Measurements from ENCODE around the gene HOXB6.
A peak's percentile ranks its signal among the peaks of the same experiment; 100 is the strongest.

The HOXB6 gene

DNA sequence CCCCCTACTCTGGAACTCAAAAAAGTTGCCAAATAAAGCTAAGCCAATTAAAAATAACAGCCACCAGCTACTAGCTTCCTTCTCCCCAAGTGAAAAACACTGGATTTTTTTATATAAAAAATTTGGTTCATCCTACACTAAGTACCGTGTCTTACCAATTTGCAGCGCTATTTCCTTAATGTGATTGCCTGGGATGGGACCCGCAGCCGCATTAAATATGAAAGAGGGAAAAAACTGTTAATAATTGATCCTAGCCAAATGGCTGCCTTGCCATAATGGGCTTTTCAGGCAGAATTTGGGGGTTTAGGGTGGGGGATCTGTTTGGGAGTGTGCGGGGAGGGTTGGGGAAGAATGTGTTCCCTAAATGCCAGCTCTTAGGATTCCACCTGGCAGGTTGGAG lies 19.3 kb upstream of the HOXB6 start:
- DNase-seq: no peak

DNA sequence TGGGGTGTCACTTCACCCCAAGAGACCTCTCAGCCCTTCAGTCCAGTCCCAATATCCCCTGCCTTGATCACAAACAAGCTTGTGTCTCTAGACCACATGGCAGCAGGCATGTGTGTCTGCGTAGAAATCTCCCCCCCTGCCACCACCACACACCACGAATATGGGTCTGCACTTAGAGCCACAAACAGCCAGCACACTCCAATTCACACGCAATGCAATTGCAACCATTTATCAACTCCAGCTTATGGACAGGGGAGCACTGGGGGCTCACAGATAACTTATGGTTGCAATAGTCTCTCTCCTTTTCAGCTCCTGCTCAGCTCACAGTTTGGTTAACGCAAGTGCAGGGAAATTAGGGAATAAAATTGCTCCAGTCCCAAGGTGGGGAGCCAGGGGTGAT lies 18.8 kb upstream of the HOXB6 start:
- no peak for DNase-seq

DNA sequence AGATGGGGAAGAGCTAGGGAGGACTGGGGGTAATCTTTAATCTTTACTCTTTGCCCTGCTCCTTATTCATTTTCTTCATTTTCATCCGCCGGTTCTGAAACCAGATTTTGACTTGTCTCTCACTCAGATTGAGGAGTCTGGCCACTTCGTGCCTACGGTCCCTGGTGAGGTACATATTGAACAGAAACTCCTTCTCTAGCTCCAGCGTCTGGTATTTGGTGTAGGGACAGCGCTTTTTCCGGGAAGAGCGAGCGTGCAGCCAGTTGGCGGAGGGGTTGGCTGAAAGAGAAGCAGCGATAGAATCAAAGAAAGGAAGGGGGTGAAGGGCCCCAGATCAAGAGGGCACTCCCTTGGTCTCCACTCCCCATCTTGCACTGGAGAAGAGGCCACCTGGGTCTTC lies 18.1 kb upstream of the HOXB6 start:
- DNase-seq: no peak

DNA sequence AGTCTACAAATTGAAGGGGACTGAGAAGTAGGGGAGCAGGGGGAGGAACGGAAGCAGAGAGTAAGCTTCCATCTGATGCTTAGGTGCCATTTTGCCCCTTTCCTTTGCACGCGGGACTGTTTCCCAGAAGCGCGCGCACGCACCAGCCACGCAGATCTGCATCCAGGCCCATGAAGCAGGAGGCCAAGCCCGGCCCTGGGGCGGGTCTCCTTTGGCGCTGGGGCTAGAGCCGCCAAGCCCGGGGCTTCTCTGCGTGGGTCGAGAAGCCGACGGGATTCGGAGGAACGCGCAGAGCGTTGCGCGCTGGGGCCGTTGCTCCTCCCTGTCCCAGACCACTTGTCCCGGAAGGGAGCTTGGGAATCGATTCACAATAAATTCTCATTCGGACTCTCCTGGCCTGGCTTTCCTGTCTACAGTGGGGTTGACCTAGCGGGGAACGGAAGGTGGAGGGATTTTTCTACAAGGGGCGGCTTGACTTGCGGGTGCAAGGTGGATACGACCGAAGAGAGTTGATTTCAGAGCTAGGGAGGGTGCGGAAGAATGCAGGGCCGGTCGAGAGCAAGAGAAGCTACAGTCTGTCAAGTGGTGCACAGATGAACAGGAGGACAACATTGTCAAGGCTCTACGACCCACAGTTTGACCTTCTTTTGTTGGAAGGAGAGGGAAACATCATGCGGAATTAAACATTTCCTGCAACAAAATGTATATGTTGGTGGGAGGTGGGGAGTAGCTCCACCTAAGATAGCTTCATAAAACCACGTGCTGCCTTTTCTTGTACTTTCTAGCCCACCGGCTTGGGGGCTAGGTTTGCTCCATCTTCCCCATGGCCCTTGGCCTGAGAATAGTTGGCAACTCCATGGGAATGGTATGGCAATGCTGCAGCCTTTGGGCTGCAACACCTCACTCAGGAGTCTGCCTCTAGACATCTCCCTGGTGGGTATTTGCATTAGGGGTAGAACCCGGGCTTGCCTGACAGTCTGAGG lies 16.9 kb upstream of the HOXB6 start:
- no peak for DNase-seq

DNA sequence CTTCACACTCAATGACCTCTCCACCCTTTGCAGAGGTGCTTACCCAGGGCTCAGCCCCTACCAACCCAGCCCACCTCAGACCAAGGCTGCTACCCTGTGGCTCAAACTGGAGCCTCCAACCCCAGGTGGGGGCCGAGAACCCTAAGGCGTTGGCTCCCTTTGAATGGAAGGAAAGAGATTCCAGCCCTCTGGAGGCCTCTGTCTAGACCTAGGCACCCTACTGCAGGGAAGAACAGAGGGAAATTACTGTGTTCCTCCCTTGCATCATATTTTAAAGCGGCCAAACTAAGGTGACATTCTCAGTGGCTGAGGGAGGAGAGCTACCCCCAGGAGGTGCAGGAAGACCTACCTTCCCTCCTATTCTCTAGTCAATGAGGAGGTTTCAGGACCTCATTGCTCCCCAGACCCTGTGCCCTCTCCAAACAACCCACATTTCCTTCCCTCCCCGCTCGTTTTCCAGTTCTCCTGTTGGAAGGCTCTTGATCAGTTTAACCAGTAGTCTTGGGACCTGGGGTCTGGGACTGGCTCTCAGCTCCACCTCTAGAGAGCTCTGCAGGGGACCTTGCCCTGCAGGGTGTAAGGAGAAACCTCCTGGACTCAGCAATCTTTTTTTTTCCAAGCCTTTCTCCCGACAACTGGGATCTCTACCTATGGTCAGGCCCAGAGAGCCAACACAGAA lies 15.8 kb upstream of the HOXB6 start:
- DNase-seq: no peak

DNA sequence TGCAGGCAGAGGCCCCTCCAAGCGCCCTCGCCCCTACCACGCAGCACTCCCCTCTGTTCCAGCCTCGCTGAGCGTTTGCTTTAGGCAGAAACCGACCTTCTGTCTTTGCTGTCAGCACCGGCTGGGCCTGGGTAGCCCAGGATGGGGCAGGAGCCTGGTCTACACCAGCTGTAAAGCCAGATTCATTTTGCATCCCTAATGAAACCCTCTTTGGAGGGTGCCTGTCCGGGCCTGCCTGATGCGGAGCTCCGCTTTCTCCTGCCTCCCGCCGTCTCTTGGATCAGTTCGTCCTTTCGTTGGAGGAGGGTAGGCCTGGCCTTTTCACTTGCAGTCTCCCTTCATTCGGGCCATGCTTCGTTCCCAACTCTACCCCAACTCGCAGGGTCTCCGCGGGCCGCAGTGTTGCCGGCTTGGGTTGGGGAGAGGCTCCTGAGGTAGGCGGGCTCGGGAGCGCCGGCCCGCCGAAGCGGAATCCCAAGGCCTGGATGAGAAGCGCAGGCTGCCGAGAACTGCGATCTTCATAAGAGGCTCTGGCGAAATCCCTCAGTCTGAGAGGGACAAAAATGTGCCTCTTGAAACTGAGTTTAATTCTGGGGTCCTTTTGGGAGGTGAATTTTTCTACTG lies 15.2 kb upstream of the HOXB6 start:
- no peak for DNase-seq

DNA sequence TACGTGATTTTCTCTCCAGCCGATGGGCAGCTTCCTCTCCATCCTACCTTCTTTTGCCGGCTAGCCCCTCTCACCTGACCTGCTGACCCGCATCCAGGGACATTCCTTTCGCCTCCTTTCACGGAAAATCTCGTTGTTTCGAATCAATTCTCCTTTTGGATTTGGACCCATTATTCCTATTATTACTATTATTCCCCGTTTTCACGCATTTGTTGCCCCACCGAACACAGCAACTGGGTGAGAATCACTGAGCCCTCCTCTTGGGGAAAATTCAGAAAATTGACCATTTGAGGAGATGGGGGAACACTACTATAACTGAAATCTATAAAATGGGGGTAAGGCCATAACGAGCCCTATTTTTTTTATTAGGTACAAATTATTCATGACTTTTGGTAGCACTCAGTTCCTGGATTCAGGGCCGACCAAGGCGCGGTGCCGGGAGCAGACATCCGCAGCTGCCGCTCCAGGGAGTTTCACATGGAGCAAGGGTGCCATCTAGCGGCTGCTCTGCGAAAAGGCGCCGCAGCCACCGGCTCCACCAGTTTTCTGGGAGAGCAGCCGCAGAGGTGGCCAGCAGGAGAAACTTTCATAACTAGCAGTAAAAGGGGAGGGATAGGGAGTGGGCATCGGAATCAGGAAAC lies 13.6 kb upstream of the HOXB6 start:
- peak in 49 of 51 donors; percentile 10 to 87 (median 65) for DNase-seq

DNA sequence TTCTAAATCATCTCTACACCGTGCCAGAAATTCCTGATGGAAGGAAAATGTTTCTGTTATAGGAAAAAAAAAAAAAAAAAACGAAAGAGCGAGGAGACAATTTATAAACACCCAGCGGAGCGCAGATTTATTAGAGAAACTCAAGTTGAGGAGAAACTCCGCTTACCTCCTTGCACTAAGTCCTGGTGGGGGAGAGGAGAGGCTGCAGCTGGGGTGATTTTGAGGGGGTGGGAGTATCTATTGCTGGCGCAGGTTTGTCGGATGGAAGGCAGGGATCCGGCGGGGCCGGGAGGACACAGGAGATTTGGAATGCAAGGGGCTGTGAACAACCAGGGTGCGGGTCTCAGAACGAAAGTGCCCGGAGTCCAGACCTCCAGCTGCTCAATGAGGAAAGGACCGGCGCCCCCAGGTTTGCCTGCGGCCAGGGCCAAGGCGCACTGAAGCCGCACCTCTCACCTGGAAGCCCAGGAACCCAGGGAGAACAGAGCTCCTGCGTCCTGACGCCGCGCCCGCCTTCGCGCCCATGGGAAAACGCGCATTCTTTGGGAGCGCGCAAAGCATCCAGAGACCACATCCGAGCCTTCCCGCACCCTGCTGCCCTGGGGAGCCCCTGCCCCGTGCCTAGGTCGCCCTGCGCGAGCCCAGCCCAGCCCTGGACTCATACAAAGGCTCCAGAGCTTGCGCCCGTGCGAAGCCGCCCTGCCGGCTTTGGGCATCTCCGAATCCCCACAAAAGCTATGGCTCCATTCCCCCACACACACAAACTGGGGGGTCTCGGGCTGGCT lies 12.9 kb upstream of the HOXB6 start:
- no peak for DNase-seq

DNA sequence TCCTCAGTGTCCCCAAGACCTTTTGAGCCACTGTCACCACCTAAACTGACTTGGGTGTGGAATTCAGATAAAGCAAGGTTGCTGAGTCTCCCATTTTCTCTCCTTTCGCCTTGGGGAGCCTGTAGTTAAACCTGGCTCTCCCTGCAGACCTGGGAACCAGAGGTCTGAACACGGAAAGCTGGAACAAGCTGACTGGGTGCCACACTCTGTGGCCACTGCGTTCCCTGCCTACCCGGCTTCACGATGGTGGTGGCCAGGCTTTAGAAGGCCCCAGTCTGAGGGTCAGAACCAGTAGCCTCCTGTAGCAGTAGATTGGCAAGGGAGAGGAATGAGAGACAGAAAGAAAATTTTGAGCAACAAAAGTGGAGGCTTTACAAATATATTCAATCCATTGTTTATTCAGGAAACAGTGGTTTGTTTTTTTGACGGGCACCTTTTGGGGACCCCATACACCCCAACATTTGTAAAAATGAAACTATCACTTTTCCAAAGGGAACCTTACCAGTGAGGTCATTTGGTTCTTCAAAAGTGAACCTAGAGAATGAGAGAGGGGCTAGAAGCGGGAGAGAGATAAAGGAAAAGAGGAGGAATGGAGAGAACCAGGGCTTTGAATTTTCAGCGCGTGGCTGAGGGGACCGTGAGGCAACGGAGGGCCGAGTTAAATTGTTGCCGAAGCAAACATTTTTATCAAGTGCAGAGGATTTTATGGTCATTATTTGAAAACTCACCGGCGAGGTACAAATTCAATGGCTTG lies 12.1 kb upstream of the HOXB6 start:
- DNase-seq: no peak

DNA sequence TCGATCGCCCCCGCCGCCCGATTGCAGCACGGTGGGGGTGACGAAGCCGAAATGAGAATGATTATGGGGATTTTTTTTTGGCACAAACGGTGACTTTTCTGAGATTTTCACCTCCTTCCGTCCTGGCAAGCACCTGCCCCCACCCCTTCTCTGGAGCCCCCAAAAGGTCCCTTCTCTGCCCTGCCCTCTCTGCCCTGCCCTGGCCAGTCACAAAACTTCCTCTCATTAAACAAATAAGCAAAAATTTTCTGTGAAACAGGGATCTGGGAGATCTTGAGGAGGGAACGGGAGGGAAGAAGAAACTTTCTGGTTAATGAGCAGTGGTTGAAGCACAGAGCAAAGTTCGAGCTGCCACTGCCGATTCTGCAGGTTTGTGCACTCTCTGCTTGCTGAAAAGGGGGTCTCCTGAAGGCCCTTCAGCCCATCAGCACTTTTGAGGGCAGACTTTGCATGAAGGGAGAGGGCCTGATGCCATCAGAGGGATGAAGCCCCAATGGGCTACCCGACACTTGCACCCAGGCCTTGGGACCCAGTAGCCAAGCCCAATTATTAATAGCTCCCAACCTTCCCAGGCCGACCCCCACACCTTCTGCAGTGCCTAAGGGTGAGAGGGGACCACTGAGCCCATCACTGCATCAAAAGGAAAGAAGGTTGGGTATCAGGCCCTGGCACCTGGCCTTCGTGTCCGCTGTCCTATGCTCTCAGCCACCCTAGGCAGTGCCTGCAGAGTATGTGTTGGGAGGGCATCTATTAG lies 11.4 kb upstream of the HOXB6 start:
- no peak for DNase-seq

DNA sequence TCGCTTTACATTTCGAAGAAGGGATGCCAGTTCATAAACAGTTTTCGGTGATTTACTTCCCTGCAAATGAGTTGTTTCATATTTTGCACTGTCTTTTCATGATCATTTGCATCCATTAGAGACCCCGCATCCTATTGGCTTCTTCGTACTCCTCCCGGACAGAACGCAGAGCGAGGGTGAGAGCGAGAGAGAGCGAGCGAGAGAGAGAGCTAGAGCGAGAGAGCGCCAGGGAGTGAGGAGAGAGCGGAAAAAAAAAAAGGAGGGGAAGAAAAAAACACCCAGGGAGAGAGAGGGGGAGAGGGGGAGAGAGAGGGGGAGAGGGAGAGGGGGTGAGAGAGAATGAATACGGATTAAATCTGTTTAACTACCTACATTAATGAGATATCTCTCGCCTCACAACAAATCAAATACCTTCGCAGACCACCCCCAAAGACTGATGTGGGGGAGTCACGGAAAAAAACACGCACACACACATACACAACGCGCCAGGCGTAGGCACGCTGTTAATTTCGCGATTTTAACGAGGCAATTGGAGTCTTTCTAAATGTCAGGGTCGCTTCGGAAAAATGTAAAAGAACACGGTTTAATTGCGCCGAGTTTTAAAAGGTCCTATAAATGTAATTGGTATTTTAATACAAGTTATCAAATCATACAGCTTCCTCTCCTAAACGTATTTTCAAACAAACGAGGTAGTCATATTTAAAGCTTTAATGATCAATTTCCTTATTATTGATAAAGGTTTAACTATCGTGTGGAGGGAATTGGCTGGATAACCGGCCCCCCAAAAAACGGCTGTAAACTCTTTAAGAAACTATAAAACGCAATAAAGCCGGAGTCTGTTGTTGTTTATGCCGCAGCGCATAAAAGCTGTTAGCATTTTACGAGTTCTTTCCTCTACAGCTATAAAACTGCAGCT lies 10.5 kb upstream of the HOXB6 start, which contains the start of gene HOXB8:
Gene HOXB8 (minus strand): TSS at position 246 of the 916 bp plus-strand sequence. CDS start 588 bp downstream, outside the sequence.
- DNase-seq: no peak

DNA sequence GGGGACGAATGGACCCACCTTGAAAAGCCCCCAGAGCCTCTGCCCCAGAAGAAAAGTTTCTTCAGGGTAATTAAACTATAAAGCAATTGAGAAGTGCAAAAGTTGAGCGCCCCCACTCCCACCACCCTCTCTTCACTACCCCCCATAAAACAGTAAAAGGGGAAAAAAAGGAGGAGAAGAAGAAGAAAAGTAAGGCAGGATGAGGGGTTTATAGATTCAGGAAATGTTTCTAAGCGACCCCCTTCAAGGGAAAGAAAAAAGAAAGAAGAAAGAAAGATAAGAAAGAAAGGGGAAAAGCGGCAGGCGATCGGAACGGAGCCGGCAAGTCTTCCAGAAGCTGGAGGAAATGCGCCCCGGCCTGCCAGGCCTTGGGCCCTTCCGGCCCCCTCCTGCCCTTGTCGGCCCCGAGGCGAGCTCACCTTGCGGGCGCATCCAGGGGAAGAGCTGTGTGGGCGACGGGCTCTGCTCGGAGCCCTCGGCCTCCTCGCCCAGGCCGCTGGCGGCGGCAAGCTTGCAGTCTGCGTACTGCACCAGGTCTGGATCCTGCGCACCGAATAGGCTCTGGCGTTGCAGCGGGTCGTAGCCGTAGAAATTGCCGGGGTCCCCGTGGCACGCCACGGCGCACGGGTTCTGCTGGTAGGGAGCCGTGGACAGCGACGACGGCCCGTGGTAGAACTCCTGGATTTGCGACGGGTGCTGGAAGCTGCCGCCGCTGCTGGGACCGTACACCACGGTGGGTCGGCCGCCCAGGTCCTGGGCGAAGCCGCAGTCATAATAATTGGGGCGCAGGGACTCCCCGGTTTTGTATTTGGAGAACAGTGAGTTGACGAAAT lies 9.3 kb upstream of the HOXB6 start:
- DNase-seq: no peak

DNA sequence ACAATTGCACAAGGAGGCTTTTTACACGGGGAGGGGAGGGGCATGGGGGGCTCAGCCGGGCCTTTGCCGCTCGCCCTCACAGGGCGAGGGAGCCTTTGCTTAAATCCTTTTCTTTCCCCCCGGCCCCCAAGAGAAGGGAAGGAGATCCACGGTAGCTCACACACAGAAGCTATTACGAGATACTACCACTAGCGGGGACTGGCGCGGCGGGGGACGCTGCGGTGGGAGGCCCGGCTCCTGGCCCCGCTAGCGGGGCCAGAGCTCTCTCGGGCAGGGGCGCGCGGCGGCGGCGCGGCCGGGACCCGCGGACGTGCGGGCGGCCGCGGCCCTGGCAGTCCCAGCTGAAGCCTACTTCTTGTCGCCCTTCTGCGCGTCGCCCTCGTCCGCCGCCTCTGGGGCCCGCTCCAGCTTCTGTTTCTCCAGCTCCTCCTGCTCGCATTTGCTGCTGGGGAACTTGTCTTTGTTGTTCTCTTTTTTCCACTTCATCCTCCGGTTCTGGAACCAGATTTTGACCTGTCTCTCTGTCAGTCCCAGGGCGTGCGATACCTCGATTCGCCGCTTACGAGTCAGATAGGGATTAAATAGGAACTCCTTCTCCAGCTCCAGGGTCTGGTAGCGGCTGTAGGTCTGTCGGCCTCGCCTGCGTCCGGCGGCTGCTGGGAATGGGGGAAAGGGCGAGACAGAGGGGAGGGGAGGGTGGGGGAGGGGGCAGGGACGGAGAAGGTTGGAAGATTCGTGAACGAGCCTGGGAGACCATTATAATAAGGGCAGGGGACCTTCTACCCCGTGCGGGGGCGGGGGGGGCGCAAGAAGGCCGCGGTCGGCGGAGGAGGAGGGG lies 8.3 kb upstream of the HOXB6 start:
- no peak for DNase-seq

DNA sequence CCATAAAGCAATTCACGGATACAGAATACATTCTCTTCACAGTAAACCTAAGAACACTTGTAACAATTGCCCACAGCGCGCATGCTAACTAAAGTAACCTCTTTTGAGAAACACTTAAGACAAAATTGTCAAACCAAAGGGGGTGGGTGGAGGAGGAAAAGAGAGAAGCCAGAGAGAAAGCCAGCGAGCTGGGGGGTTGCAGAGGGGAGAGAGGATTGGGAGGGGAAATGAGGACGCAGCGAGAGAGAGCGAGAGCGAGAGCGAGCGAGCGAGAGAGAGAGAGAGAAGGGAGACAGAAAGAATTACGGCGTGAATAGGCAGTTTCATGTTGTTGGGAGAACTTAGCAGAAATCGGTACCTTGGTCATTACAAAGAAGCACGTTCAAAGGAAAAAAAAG lies 7.7 kb upstream of the HOXB6 start:
- no peak for DNase-seq

DNA sequence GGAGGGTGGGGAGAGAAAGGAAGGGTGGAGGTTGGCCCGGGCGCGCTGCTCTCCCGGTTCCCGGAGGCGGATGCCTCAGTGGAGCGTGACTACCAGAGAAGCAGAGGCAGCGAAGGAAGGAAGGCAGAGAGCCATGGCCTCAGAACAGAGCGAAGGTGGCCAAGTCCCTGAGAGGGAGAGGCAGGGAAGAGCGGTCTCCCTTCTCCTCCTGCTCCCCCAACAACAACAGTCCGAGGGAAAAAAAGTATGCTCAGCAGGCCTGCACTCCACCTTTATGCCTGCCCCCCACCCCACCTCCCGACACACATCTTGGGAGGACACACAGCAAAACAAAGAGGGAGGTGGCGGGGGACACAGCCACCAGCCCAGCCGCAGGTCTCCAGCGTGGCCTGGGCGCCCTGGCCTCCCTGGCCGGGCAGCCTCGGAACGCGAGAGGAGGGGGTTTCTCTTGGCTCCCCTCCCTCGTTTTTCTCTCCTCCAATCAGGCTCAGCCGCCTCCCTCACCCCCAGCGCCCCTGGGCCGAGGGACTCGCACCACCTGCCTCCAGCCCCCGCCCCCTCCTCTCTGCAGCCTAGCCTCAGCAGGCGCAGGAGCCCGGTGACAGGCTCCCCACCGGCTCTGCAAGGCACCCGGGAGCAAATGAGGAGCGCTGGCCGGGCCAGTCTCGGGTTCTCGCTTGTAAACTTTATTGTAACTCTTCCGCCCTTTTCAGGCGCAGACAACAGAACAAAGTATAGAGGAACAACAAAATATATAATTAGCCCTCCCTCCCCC lies 7.1 kb upstream of the HOXB6 start:
- no peak for DNase-seq

DNA sequence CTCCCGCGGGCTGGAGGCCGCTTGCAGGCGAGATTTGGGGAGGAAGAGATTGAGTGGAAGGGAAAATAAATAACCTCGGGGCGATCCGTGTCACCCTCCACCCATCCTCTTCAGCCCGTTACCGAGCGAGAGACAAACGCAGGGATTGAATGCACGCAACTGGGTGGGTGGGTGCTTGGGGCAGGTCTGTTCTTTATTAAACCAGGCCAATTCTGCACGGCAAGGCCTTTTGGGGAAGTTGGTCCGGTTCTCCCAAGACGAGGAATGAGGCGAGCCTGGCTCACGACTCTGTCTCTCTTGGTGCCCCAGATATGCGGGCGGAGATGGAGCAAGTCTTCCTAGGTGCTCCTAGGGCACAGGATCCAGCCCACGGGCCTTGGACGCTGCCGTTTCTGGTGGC lies 6.4 kb upstream of the HOXB6 start:
- DNase-seq: no peak
